Tracheal epithelial cell (primary cell): ENCODE data around the gene PTRH1. TPM values are rescaled to one million over a fixed set of nuclear protein-coding genes. Genes with fewer than 3 reads are reported as not detected.

Source experiments
- total RNA-seq: library from RNA; depleted of rRNA; stranded (reverse); fragments of >200 nt; gene quantifications from 2 replicates; pipeline ENCODE4 v1.2.1, GENCODE V29; 2014

The PTRH1 gene, protein sequence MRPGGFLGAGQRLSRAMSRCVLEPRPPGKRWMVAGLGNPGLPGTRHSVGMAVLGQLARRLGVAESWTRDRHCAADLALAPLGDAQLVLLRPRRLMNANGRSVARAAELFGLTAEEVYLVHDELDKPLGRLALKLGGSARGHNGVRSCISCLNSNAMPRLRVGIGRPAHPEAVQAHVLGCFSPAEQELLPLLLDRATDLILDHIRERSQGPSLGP
- 19.2 and 34.0 TPM in 2 replicates for total RNA-seq

DNA sequence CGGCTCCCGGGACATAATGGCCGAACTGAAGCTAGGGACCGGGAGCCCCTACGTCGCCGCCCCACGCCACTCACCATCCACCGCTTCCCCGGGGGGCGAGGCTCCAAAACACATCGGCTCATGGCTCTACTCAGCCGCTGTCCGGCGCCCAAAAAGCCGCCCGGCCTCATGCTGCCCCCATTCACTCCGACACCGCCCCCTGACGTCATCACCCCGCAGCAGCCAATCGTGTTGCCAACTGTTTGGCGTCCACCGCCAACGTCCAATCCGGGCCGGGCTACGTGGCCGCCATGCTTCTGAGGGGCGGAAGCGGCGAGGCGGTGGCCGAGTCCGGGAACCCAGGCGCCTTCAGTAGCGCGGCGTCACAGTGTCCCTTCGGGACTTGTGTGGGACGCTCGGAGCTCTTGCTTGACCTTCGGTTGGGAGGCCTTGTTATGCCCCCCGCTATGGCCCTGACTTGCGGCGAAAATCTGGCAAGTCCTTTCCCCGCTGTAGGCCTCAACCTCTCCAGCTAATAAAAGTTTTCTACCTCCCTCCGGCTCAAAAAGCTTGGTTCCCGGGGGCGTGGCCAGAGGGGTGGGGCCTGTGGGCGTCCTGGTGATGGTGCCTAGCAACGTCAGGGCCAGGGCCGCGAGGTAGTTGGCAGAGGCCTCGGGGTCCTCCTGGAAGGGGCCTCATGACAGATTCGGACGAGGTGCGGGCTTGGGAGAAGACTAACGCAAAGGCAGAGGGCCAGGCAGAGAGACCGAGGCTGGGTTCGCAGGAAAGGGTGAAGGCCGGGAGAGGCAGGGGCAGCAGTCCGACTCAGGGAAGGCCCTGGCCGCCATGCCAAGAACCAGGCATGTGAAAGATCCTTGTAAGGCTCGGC lies at the start of gene PTRH1, which contains the start of gene TTC16:
Gene PTRH1, minus strand, starts transcription at position 194 of the 868 bp plus-strand sequence. Its CDS starts 24 bp downstream, at position 170.
Gene TTC16, plus strand, starts transcription at position 610 of the 868 bp plus-strand sequence. Its CDS starts 67 bp downstream, at position 677.

DNA sequence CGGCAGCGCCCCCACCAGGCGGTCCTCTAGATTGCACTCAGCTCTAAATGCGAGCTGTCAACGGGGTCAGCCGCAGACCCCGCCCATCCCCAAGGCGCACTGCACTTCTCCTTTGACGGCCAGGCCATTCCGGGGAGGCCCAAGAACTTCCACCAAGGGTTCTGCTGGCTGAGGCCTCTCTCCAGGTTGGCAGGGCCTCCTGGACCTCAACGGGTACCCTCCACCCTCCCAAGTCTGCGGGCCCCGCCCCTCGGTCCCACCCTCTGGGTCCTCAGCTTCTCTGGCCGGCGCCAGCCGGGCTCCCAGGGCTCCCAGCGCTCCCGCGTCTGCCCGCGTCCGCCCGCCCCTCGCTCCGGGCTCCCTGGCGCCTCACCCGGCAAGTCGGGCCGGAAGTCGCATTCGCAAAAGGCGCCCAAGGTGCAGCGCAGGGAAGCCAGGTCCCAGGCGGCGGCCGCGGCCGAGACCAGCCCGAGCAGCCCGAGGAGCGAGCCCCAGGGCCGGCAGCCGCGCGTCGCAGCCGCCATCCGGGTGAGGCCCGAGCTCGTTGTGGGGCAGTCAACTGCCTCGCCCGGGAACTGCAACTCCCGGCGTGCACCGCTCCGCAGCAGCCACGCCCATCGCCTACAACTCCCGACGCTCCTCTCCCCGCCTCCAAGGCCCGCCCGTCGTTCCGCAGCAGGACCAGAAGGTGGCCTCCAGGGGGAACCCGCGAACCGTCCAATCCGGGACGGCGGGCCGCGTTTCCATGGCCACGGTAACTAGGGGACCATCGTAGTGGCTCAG lies 19.5 kb upstream of the PTRH1 start, which contains the start of gene TOR2A:
Gene TOR2A, minus strand, starts transcription at position 548 of the 783 bp plus-strand sequence. Its CDS starts 24 bp downstream, at position 524.

DNA sequence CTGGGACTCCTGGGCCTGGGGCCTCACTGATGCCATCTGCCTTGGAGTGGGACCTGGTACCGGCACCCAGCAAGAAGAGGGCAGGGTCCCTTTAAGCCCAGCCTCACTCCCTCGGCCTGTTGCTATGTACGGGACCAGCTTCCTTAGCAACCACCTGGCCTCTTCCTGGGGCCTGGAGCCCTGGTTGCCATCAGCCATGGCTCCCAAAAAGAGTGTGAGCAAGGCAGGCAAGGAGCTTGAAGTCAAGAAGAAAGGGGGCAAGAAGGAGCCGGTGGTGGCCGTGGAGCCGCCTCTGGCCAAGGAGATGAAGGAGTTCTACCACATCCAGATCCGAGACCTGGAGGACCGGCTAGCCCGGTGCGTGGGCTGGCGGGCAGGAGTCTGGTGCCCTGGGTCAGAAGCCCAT lies 8.6 kb downstream of the PTRH1 start, which contains the start of gene CFAP157:
Gene CFAP157, plus strand, starts transcription at position 153 of the 406 bp plus-strand sequence. Its CDS starts 44 bp downstream, at position 197.

Other genes with a start within 250 kb of the PTRH1 start
- gene STXBP1, start 103.4 kb downstream of the PTRH1 start, total RNA-seq, result 7.2 and 10.2 TPM in 2 replicates
- not detected in 2 replicates for gene CFAP157, start 8.7 kb downstream of the PTRH1 start, total RNA-seq
- not detected in 2 replicates for gene TTC16, start 416 bp upstream of the PTRH1 start, total RNA-seq
- 4.8 and 5.5 TPM in 2 replicates for gene TOR2A, start 19.6 kb upstream of the PTRH1 start, total RNA-seq
- gene SH2D3C, start 63.0 kb upstream of the PTRH1 start, total RNA-seq, result under 0.01 TPM in 2 replicates
- 40.1 and 42.2 TPM in 2 replicates for gene CDK9, start 70.4 kb upstream of the PTRH1 start, total RNA-seq
- gene FPGS, start 87.2 kb upstream of the PTRH1 start, total RNA-seq, result 86.3 and 124 TPM in 2 replicates
- 0.48 and 0.85 TPM in 2 replicates for gene ENG, start 139.0 kb upstream of the PTRH1 start, total RNA-seq
- 23.6 and 37.9 TPM in 2 replicates for gene AK1, start 162.0 kb upstream of the PTRH1 start, total RNA-seq
- gene ST6GALNAC6, start 183.9 kb upstream of the PTRH1 start, total RNA-seq, result 23.0 and 26.3 TPM in 2 replicates
- 32.0 and 37.7 TPM in 2 replicates for gene ST6GALNAC4, start 201.4 kb upstream of the PTRH1 start, total RNA-seq
- gene PIP5KL1, start 215.1 kb upstream of the PTRH1 start, total RNA-seq, result 3.8 and 6.0 TPM in 2 replicates
- 12.0 and 13.6 TPM in 2 replicates for gene DPM2, start 222.2 kb upstream of the PTRH1 start, total RNA-seq